Stimulated activated CD4-positive, alpha-beta T cell treated with anti-CD3 and anti-CD28 coated beads, Interleukin-4, amount 100 ng/mL, for 1 hour (primary cell): ENCODE data around the gene STAG1.

Experiments
- DNase-seq: peaks from one replicate; pipeline ENCODE4 v3.0.0-alpha.2; 2020

STAG1 gene

DNA sequence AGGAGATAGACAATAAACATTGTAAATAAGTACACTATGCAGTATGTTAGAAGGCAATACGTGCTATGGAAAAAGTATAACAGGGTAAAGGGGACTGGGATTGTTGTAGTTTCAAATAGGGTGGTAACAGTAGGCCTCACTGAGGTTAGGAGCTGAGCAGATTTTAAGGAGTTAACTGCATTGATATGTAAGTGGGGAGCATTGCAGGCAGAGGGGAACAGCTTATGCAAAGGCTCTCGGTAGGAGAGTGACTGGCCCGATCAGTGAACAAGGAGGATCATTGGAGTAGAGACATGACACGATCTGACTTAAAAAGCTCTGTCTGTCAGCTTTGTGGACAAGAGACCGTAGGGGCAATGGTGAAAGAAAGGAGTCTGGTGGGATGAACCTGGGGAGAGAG, 455.2 kb downstream of the STAG1 start:
- DNase-seq, result no peak

DNA sequence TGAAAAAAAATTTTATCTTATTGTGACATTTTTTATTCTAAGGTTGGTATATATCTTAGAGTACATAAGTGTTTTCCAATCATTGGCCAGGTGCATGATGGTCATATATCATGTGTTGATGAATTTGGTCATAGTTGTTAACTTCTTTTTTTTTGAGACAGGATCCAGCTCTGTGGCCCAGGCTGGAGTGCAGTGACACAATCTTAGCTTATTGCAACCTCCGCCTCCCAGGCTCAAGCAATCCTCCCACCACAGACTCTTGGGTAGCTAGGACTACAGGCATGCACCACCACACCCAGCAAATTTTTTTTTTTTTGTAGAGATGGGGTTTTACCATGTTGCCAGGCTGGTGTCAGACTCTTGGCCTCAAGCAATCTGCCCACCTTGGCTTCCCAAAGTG, 458.0 kb downstream of the STAG1 start:
- DNase-seq, result no peak

DNA sequence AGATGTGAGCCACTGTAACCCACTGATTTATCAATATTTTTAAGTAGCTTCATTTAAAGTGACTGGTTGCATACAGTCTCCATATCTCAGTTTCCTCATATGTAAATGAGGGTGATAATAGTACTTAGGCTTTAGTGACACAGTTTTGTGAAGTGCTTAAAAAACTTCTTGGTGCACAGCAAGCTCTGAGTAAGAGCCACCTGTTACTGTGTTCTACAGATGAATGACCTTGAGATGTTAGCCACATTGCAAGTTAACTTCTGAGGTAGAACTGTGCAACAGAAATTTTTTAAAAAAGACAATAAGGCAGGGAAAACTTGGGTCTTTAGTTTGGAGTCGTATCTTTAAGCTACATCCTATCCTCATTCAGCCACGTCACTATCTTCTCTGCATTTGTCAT, 458.9 kb downstream of the STAG1 start:
- DNase-seq, result no peak

DNA sequence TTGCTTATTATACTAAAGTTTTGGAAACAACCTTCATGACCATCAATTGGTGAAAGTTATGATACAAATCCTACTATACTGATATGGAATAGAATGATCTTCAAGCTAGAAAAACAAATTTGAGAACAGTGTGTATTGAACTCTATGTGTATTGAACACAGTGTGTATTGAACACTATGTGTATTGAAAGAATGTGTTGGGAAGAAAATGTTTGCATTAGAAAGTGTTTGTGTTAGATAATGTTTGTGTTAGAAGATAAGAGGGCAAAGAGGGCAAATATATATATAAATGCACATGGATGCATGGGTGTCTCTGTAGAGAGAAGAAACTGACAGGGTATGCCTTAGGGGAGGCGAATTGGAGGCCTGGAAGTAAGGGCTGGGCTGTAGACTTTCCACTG, 459.7 kb downstream of the STAG1 start:
- no peak for DNase-seq

DNA sequence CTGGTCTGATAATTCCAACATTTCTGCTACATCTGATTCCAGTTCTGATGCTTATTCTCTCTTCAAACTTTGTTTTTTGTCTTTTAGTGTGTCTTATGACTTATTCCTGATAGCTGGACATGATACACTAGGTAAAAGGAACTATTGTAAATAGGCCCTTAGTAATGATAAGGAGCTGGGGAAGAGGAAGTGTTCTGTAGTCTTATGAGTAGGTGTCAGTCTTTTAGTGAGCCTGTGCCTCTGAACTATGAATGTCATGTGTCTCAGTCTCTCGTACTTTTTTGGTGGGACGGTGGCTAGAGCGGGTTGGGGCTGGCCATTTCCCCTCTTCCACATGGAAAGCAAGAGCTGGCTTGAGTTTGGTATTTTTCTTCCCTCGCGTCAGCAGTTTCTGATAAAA, 460.9 kb downstream of the STAG1 start:
- no peak for DNase-seq
